CD4-positive, CD25-positive, alpha-beta regulatory T cell (primary cell): ENCODE measurements around the gene PSMG4. TPM values are rescaled to one million over a fixed set of nuclear protein-coding genes. Genes with fewer than 3 reads are reported as not detected.

ENCODE experiments used
- ATAC-seq, 2 donors: fragments of 150-1000 bp; cut with Tn5 transposase; one replicate each; pipeline ENCODE4 v1.10.0; 2021; ENCODE audit warnings: low read depth in 2 of 2, moderate number of reproducible peaks in 2 of 2, moderate library complexity in 1 of 2
- DNase-seq, 3 donors: peaks; one replicate each; pipeline versions ENCODE4 v3.0.0 to v3.0.0-alpha.2; 2012 to 2022; ENCODE audit warnings: mixed read lengths in 1 of 3
- H3K27ac ChIP-seq: one replicate; pipeline ENCODE4 v1.7.0; 2013; ENCODE audit warnings: mild to moderate bottlenecking, low read length; ENCODE audit not compliant: insufficient read depth, poor library complexity, severe bottlenecking
- H3K27me3 ChIP-seq: one replicate; pipeline ENCODE4 v1.7.0; 2013; ENCODE audit warnings: low read length; ENCODE audit not compliant: control insufficient read depth, insufficient read depth
- H3K36me3 ChIP-seq: one replicate; pipeline ENCODE4 v1.7.0; 2013; ENCODE audit warnings: mild to moderate bottlenecking, low read length, moderate library complexity; ENCODE audit not compliant: control insufficient read depth, insufficient read depth
- H3K4me1 ChIP-seq: 2 replicates; pipeline ENCODE4 v1.7.0; 2013; ENCODE audit warnings: mild to moderate bottlenecking, low read length; ENCODE audit not compliant: insufficient read depth, control insufficient read depth, poor library complexity, severe bottlenecking
- H3K4me3 ChIP-seq: one replicate; pipeline ENCODE4 v1.7.0; 2013; ENCODE audit warnings: low read depth, mild to moderate bottlenecking, low read length, moderate library complexity
- H3K9me3 ChIP-seq, 2 experiments: 1 replicate in 1 of 2; 2 replicates in 1 of 2; pipeline ENCODE4 v1.7.0; 2013; ENCODE audit warnings: low read length in 2 of 2, mild to moderate bottlenecking in 1 of 2, moderate library complexity in 1 of 2; ENCODE audit not compliant: control insufficient read depth in 2 of 2
- H3K27ac Mint-ChIP-seq, 3 donors: one replicate each; pipeline ENCODE4 v1.8.0; 2020 to 2022; ENCODE audit warnings: mild to moderate bottlenecking in 3 of 3, mixed read lengths in 3 of 3, moderate library complexity in 2 of 3
- H3K27me3 Mint-ChIP-seq: one replicate; pipeline ENCODE4 v1.8.0; 2022; ENCODE audit warnings: mild to moderate bottlenecking, mixed read lengths
- H3K36me3 Mint-ChIP-seq: one replicate; pipeline ENCODE4 v1.8.0; 2020; ENCODE audit warnings: mixed read lengths
- H3K4me1 Mint-ChIP-seq, 4 donors: one replicate each; pipeline ENCODE4 v1.8.0; 2020 to 2022; ENCODE audit warnings: mixed read lengths in 4 of 4, mild to moderate bottlenecking in 1 of 4
- H3K4me3 Mint-ChIP-seq, 4 donors: one replicate each; pipeline ENCODE4 v1.8.0; 2020 to 2022; ENCODE audit warnings: mild to moderate bottlenecking in 4 of 4, mixed read lengths in 4 of 4, moderate library complexity in 3 of 4
- H3K9me3 Mint-ChIP-seq, 7 donors: one replicate each; pipeline ENCODE4 v1.8.0; 2020 to 2022; ENCODE audit warnings: mixed read lengths in 7 of 7, mild to moderate bottlenecking in 3 of 7, moderate library complexity in 2 of 7
- polyA plus RNA-seq, 4 donors: library from polyadenylated mRNA; unstranded; fragments of 300-500 nt; fragmentation: Illumina TruSeq; gene quantifications; one replicate each; pipeline ENCODE4 v1.2.3, GENCODE V29; 2021
- total RNA-seq: library from RNA; stranded (reverse); gene quantifications from one replicate; pipeline ENCODE4 v1.2.3, GENCODE V29; 2022

The PSMG4 gene
- total and polyA plus RNA-seq, 5 donors from 2014 or later, result 18.0 to 56.8 (median 51.0) TPM

DNA sequence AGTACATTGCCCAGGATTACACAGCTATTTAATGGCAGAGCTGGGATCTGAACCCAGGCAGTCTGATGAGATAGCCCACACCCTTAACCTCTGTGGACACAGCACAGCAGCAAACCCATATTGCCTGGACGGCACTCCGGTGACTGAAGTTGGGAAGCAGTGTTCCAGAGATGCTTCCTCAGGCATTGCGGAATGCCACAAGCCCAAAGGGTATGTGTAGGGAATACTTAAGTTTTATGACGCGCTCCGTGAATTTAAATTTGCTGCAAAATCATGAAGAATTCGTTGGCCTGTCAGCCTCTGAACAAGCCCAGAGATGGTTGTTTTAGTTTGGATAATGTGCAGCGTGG, 46.4 kb downstream of the PSMG4 start:
- H3K4me3 Mint-ChIP-seq, result no peak overlapping the region

DNA sequence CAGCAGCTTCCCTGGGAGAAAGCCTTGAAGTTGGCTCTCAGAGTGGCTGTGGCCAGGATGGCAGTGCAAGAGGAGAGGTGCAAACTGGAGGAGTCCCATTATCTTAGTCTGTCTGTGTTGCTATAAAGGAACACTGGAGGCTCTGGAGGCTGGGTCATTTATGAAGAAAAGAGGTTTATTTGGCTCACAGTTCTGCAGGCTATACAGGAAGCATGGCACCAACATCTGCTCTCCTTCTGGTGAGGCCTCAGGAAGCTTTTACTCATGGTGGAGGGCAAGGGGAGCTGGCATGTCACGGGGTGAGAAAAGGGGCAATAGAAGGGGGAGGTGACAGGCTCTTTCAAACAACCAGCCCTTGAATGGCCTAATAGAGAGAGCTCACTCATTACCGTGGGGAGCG, 47.1 kb downstream of the PSMG4 start:
- H3K36me3 Mint-ChIP-seq, result peaks cover 11% of the 10 kb centered on the region
- H3K4me1 Mint-ChIP-seq, result no peaks in the 10 kb centered on the region
- H3K27ac Mint-ChIP-seq, result no peak overlapping the region
- Histone ChIP-seq H3K9me3 (no peaks in the 10 kb centered on the region), H3K4me3 (no peak overlapping the region), H3K36me3 (no peaks in the 10 kb centered on the region), H3K4me1 (no peaks in the 10 kb centered on the region), H3K27me3 (peaks cover 4% of the 10 kb centered on the region), H3K27ac (no peak overlapping the region)
- H3K4me3 Mint-ChIP-seq, result no peak overlapping the region
- peaks cover 9% of the 10 kb centered on the region for H3K27me3 Mint-ChIP-seq
- DNase-seq (no peak), ATAC-seq (no peak)
- H3K9me3 Mint-ChIP-seq, result peaks cover 0 to 4% (median 0%) of the 10 kb centered on the region in 7 donors

More for the DNA sequence above, 46.4 kb downstream of the PSMG4 start:
- H3K27me3 Mint-ChIP-seq, result peaks cover 8% of the 10 kb centered on the region
- H3K27me3 ChIP-seq, result peaks cover 4% of the 10 kb centered on the region
- H3K27ac Mint-ChIP-seq, result no peak overlapping the region
- no peaks in the 10 kb centered on the region for H3K36me3 ChIP-seq
- H3K9me3 Mint-ChIP-seq, result peaks cover 0 to 4% (median 0%) of the 10 kb centered on the region in 7 donors
- H3K27ac ChIP-seq, result no peak overlapping the region
- ATAC-seq (no peak), DNase-seq (no peak)
- H3K9me3 ChIP-seq, result no peaks in the 10 kb centered on the region
- H3K36me3 Mint-ChIP-seq, result peaks cover 11% of the 10 kb centered on the region
- no peaks in the 10 kb centered on the region for H3K4me1 ChIP-seq
- H3K4me1 Mint-ChIP-seq, result no peaks in the 10 kb centered on the region
- H3K4me3 ChIP-seq, result no peak overlapping the region

DNA sequence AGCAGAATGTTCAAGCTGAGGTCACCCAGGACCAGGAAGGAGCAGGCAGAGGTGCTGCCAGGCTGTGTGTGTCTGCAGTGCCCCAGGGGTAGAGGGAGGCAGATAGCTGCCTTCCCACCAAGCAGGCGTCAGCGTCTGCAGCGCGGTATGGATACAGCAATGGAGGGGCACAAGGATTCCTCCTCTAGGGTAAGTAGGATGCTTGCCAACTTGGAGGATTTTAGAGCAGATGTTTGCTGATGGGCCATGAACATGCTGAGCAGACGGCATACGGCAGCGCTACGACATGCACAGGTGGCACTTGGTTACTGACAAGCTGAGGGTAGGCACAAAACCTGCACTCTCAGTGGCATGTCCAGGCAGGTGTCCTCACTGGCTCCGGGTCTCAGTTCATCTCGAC, 48.1 kb downstream of the PSMG4 start:
- Histone ChIP-seq H3K27me3 (no peaks in the 10 kb centered on the region), H3K9me3 (no peaks in the 10 kb centered on the region), H3K36me3 (no peaks in the 10 kb centered on the region), H3K27ac (no peak overlapping the region), H3K4me1 (no peaks in the 10 kb centered on the region), H3K4me3 (no peak overlapping the region)
- H3K4me1 Mint-ChIP-seq, result no peaks in the 10 kb centered on the region
- no peak overlapping the region for H3K4me3 Mint-ChIP-seq
- H3K36me3 Mint-ChIP-seq, result peaks cover 11% of the 10 kb centered on the region
- no peak overlapping the region for H3K27ac Mint-ChIP-seq
- H3K27me3 Mint-ChIP-seq, result peaks cover 14% of the 10 kb centered on the region
- DNase-seq, result no peak
- H3K9me3 Mint-ChIP-seq, result peaks cover 0 to 4% (median 0%) of the 10 kb centered on the region in 7 donors
- no peak for ATAC-seq

DNA sequence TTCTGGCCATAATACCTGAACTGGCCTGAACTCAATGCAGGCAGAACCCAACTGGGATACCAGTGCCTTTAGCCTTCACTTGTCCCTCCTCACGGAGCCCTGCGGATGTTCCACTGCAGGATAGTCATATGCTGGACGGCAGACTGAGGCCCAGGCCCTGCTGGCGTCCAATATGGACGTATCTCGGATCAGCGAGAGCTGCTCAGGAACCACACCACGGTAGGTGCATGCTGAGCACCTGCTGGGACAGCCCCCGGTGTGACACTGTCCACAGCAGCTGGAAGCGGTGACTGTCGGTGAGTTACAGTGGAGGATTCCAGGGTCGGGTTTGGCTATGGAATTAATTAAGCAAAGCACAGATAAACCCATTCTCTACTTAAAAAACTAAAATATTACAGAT, 48.7 kb downstream of the PSMG4 start:
- Histone ChIP-seq H3K4me1 (no peaks in the 10 kb centered on the region), H3K36me3 (no peaks in the 10 kb centered on the region), H3K4me3 (no peak overlapping the region), H3K27me3 (no peaks in the 10 kb centered on the region), H3K27ac (no peak overlapping the region), H3K9me3 (no peaks in the 10 kb centered on the region)
- no peak for DNase-seq
- H3K4me1 Mint-ChIP-seq, result no peaks in the 10 kb centered on the region
- no peak for ATAC-seq
- H3K9me3 Mint-ChIP-seq, result peaks cover 0 to 2% (median 0%) of the 10 kb centered on the region in 7 donors
- no peak overlapping the region for H3K4me3 Mint-ChIP-seq
- H3K36me3 Mint-ChIP-seq, result peaks cover 11% of the 10 kb centered on the region
- H3K27ac Mint-ChIP-seq, result no peak overlapping the region
- peaks cover 9% of the 10 kb centered on the region for H3K27me3 Mint-ChIP-seq

DNA sequence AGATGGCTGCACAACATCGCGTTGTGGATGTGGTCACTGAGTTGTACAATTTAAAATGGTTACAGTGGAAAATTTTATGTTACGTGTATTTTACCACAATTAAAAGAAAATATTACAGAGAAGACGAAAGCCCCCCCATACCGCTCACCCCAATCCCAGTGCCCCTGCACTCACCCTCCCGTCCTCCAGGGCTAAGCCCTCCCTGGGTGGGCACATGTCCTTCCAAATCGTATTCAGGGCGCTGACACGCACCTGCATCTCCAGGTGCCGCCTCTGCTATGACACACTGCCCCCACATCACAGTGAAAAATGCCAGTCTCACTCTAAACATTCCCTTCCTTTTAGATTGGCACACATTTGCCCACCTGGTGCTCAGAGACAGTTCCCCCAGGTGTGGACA, 49.4 kb downstream of the PSMG4 start:
- no peaks in the 10 kb centered on the region for H3K27me3 ChIP-seq

DNA sequence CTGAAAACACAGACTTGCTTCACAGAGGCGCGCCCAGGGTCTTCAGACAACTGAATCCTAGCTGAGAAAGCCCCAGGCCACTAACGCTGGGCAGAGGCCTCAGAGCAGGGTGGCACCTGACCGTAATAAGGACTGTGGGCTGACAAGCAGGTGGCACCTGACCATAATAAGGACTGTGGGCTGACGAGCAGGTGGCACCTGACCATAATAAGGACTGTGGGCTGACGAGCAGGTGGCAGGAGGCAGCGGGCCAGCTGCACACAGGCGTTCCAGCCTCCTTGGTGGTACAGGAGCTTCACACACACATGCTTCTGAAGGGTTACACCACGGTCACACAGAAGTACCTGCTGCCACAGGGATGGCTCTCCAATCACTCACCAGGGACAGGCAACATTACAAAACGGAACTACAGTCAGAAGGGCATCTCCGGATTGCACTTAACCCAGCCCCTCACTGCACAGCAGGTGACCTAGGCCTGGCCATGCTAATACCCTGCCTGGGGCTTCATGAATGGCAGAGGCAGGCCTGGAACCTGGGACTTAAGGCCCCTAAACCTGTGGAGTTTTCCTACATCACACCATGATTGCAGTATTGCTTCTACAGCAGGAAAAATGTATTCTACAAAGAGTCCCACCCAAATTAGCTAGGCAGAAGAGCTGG, 50.8 kb downstream of the PSMG4 start:
- H3K4me1 Mint-ChIP-seq, result no peaks in the 10 kb centered on the region
- DNase-seq (no peak), ATAC-seq (no peak)
- no peak overlapping the region for H3K4me3 ChIP-seq
- no peaks in the 10 kb centered on the region for H3K9me3 ChIP-seq
- no peaks in the 10 kb centered on the region for H3K9me3 Mint-ChIP-seq
- peaks cover 10% of the 10 kb centered on the region for H3K36me3 Mint-ChIP-seq
- no peaks in the 10 kb centered on the region for H3K4me1 ChIP-seq
- H3K4me3 Mint-ChIP-seq, result no peak overlapping the region
- no peak overlapping the region for H3K27ac Mint-ChIP-seq
- peaks cover 12% of the 10 kb centered on the region for H3K27me3 Mint-ChIP-seq
- H3K36me3 ChIP-seq, result no peaks in the 10 kb centered on the region
- H3K27me3 ChIP-seq, result no peaks in the 10 kb centered on the region
- no peak overlapping the region for H3K27ac ChIP-seq

More for the DNA sequence above, 49.4 kb downstream of the PSMG4 start:
- Histone ChIP-seq H3K27ac (no peak overlapping the region), H3K4me3 (no peak overlapping the region), H3K4me1 (no peaks in the 10 kb centered on the region), H3K36me3 (no peaks in the 10 kb centered on the region), H3K9me3 (no peaks in the 10 kb centered on the region)
- no peaks in the 10 kb centered on the region for H3K4me1 Mint-ChIP-seq
- H3K27me3 Mint-ChIP-seq, result peaks cover 9% of the 10 kb centered on the region
- no peak overlapping the region for H3K27ac Mint-ChIP-seq
- no peak overlapping the region for H3K4me3 Mint-ChIP-seq
- peaks cover 11% of the 10 kb centered on the region for H3K36me3 Mint-ChIP-seq
- H3K9me3 Mint-ChIP-seq, result no peaks in the 10 kb centered on the region
- no peak for DNase-seq
- ATAC-seq, result no peak

DNA sequence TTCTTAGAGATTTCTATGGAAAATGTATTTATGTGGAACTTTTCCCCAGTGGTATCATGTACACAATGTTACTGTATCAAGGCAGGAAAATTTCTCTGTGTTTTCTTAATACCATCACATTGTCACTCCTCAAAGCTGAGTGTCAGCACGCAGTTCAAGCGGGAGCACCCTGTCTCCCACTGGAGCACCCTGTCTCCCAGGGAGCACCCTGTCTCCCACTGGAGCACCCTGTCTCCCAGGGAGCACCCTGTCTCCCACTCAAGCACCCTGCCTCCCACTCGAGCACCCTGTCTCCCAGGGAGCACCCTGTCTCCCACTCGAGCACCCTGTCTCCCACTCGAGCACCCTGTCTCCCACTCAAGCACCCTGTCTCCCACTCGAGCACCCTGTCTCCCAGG, 51.3 kb downstream of the PSMG4 start:
- Mint-ChIP-seq H3K4me1 (peaks cover 0 to 2% (median 0%) of the 10 kb centered on the region in 4 donors), H3K9me3 (peaks cover 0 to 2% (median 0%) of the 10 kb centered on the region in 7 donors), H3K27me3 (peaks cover 12% of the 10 kb centered on the region), H3K27ac (no peak overlapping the region), H3K4me3 (no peak overlapping the region), H3K36me3 (peaks cover 7% of the 10 kb centered on the region)
- H3K9me3 ChIP-seq, result no peaks in the 10 kb centered on the region
- no peak overlapping the region for H3K27ac ChIP-seq
- DNase-seq (no peak), ATAC-seq (no peak)
- no peak overlapping the region for H3K4me3 ChIP-seq
- H3K36me3 ChIP-seq, result no peaks in the 10 kb centered on the region
- H3K4me1 ChIP-seq, result no peaks in the 10 kb centered on the region
- H3K27me3 ChIP-seq, result peaks cover 2% of the 10 kb centered on the region

DNA sequence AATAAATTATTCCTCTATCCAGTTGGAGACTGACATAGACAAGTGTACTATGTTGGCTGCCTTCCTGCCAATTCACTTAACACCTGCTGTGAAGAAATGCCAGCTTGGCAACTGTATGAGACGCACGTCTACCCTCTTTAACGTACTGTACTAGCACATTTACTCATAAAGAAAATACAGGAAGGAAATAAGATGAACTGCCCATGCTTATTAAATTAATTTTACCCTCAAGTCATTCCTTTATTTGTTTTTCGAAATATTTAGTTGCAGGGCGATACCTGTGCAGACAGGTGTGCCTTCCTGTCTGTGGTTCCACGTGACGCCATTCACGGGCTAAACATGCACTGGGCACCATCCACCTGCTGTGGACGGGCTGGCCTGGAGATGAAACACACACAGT, 52.0 kb downstream of the PSMG4 start:
- H3K9me3 ChIP-seq, result no peaks in the 10 kb centered on the region
- peaks cover 3% of the 10 kb centered on the region for H3K27me3 ChIP-seq
- peaks cover 0 to 2% (median 0%) of the 10 kb centered on the region in 4 donors for H3K4me1 Mint-ChIP-seq
- no peak overlapping the region for H3K4me3 ChIP-seq
- no peak overlapping the region for H3K27ac ChIP-seq
- peaks cover 12% of the 10 kb centered on the region for H3K27me3 Mint-ChIP-seq
- no peaks in the 10 kb centered on the region for H3K4me1 ChIP-seq
- H3K27ac Mint-ChIP-seq, result no peak overlapping the region
- H3K36me3 ChIP-seq, result no peaks in the 10 kb centered on the region
- peaks cover 0 to 2% (median 0%) of the 10 kb centered on the region in 7 donors for H3K9me3 Mint-ChIP-seq
- DNase-seq (no peak), ATAC-seq (no peak)
- peaks cover 3% of the 10 kb centered on the region for H3K36me3 Mint-ChIP-seq
- H3K4me3 Mint-ChIP-seq, result no peak overlapping the region
